ENCODE data around the gene PEX10.

DNA sequence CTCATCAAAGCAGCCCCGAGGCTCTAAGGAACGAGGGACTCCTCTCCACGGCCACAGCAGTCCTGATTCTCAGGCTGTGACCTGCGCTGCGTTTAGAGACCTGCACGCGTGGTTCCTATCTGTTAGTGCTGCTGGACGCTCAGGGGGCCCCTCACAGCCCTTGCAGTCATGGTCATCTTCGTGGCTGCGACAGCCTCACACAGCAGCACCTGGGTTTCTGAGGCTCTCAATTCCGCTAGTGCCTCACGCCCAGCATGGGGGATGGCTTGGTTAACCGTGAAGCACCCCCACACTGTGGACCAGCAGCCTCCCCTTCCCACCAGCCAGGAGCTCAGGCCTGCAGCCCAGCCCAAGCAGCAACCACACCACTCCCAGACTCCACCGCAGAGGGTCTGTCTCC lies 28.8 kb downstream of the PEX10 start:
- TF ChIP-seq, protein P1, sequence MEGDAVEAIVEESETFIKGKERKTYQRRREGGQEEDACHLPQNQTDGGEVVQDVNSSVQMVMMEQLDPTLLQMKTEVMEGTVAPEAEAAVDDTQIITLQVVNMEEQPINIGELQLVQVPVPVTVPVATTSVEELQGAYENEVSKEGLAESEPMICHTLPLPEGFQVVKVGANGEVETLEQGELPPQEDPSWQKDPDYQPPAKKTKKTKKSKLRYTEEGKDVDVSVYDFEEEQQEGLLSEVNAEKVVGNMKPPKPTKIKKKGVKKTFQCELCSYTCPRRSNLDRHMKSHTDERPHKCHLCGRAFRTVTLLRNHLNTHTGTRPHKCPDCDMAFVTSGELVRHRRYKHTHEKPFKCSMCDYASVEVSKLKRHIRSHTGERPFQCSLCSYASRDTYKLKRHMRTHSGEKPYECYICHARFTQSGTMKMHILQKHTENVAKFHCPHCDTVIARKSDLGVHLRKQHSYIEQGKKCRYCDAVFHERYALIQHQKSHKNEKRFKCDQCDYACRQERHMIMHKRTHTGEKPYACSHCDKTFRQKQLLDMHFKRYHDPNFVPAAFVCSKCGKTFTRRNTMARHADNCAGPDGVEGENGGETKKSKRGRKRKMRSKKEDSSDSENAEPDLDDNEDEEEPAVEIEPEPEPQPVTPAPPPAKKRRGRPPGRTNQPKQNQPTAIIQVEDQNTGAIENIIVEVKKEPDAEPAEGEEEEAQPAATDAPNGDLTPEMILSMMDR (conservative IDR thresholded peaks at IDR 0.05), result no peak
- TF ChIP-seq ZFX (IDR thresholded peaks at IDR 0.05), result no peak

All from C4-2B (cell line).